OCI-LY3 (cell line): Measurements from ENCODE around the gene SULF2.

ENCODE experiments used
- H2AFZ ChIP-seq: fragments of 200-600, 300-600 bp; shearing (Covaris generic); 2 replicates; pipeline ENCODE4 v1.6.0; 2014; ENCODE audit warnings: antibody characterized with exemption, low read depth, low read length
- H3K27ac ChIP-seq: fragments of 200-600, 300-600 bp; sonication (generic); 2 replicates; pipeline ENCODE4 v1.5.1; 2014; ENCODE audit warnings: mild to moderate bottlenecking, low read length, moderate library complexity, mixed read lengths
- H3K27me3 ChIP-seq: fragments of 200-600, 300-600 bp; sonication (generic); 2 replicates; pipeline ENCODE4 v1.6.1; 2014; ENCODE audit warnings: low read depth, low read length, mixed read lengths
- H3K36me3 ChIP-seq: fragments of 200-600, 300-600 bp; sonication (generic); replicated peaks from 2 replicates; pipeline ENCODE3; 2014; ENCODE audit warnings: low read depth, low read length, mixed read lengths
- H3K4me1 ChIP-seq: fragments of 300-600, 200-600 bp; sonication (generic); 2 replicates; pipeline ENCODE4 v1.6.1; 2014; ENCODE audit warnings: low read length, mixed read lengths
- H3K4me2 ChIP-seq: fragments of 200-600, 300-600 bp; sonication (generic); 2 replicates; pipeline ENCODE4 v1.6.1; 2014; ENCODE audit warnings: low read length, mixed read lengths
- H3K4me3 ChIP-seq: fragments of 300-600, 200-600 bp; sonication (generic); 2 replicates; pipeline ENCODE4 v1.5.1; 2014; ENCODE audit warnings: antibody characterized with exemption, mild to moderate bottlenecking, low read length, moderate library complexity
- H3K79me2 ChIP-seq: fragments of 300-600, 200-600 bp; shearing (Covaris generic); 2 replicates; pipeline ENCODE4 v1.6.1; 2014; ENCODE audit warnings: mild to moderate bottlenecking, low read length, mixed read lengths
- H3K9ac ChIP-seq: fragments of 300-600, 200-600 bp; shearing (Covaris generic); 2 replicates; pipeline ENCODE4 v1.6.0; 2014; ENCODE audit warnings: mild to moderate bottlenecking, low read length, moderate library complexity
- H3K9me3 ChIP-seq: fragments of 200-600, 300-600 bp; shearing (Covaris generic); 2 replicates; pipeline ENCODE4 v1.6.1; 2014; ENCODE audit warnings: low read length, mixed read lengths; ENCODE audit not compliant: insufficient read depth
- H4K20me1 ChIP-seq: fragments of 200-600, 300-600 bp; sonication (generic); 2 replicates; pipeline ENCODE4 v1.6.1; 2016; ENCODE audit warnings: low read length, mixed read lengths; ENCODE audit not compliant: insufficient read depth
- CTCF ChIP-seq: fragments of 200-600, 300-600 bp; sonication (generic); IDR thresholded peaks from 2 replicates; pipeline ENCODE4 v1.5.1; 2014; ENCODE audit warnings: antibody characterized with exemption, low read length, low read depth
- EZH2phosphoT487 ChIP-seq: fragments of 200-600 bp; shearing (Covaris generic); IDR thresholded peaks from 2 replicates; pipeline ENCODE4 v1.6.1; 2018; ENCODE audit warnings: antibody characterized with exemption, mixed run types, low read depth

SULF2 gene

GRCh38 chr20:47727909-47728361, 57.3 kb downstream of the SULF2 start:
- Histone ChIP-seq H3K36me3 (no peaks in the 10 kb centered on the region), H2AFZ (peak overlapping the region; percentile 67), H3K79me2 (no peaks in the 10 kb centered on the region), H3K4me3 (peak overlapping the region; percentile 73), H3K9me3 (no peaks in the 10 kb centered on the region), H4K20me1 (no peaks in the 10 kb centered on the region), H3K27me3 (peaks cover 7% of the 10 kb centered on the region), H3K4me2 (peak overlapping the region; percentile 89), H3K9ac (peak overlapping the region; percentile 40), H3K27ac (peak overlapping the region; percentile 67), H3K4me1 (peaks cover 32% of the 10 kb centered on the region)
- TF ChIP-seq EZH2phosphoT487 (no peak), CTCF (no peak)

- Histone ChIP-seq H2AFZ (peak overlapping the region; percentile 67), H3K27ac (peak overlapping the region; percentile 67), H3K36me3 (no peaks in the 10 kb centered on the region), H3K9me3 (no peaks in the 10 kb centered on the region), H3K4me2 (peak overlapping the region; percentile 89), H3K4me1 (peaks cover 32% of the 10 kb centered on the region), H3K9ac (peak overlapping the region; percentile 40), H3K27me3 (peaks cover 7% of the 10 kb centered on the region), H4K20me1 (no peaks in the 10 kb centered on the region), H3K4me3 (peak overlapping the region; percentile 73), H3K79me2 (no peaks in the 10 kb centered on the region)
- TF ChIP-seq CTCF (peak; percentile 21), EZH2phosphoT487 (no peak)
Measured at GRCh38 chr20:47727170-47727880, 58.0 kb downstream of the SULF2 start.

GRCh38 chr20:47726632-47727031, 58.6 kb downstream of the SULF2 start:
- Histone ChIP-seq H3K9ac (no peak overlapping the region), H3K4me2 (peak overlapping the region; percentile 89), H3K9me3 (no peaks in the 10 kb centered on the region), H4K20me1 (no peaks in the 10 kb centered on the region), H3K27ac (no peak overlapping the region), H2AFZ (peak overlapping the region; percentile 67; the same call in 1 of the 2 replicates), H3K79me2 (no peaks in the 10 kb centered on the region), H3K27me3 (peaks cover 7% of the 10 kb centered on the region), H3K4me1 (peaks cover 32% of the 10 kb centered on the region), H3K4me3 (peak overlapping the region; percentile 73), H3K36me3 (no peaks in the 10 kb centered on the region)
- TF ChIP-seq CTCF = no peak
- no peak for TF ChIP-seq EZH2phosphoT487

GRCh38 chr20:47725248-47725973, 59.9 kb downstream of the SULF2 start:
- Histone ChIP-seq H3K4me3 (peak overlapping the region; percentile 51), H3K27me3 (peaks cover 3% of the 10 kb centered on the region), H3K27ac (no peak overlapping the region), H3K36me3 (no peaks in the 10 kb centered on the region), H3K4me2 (peak overlapping the region; percentile 51), H3K4me1 (peaks cover 32% of the 10 kb centered on the region), H4K20me1 (no peaks in the 10 kb centered on the region), H3K79me2 (no peaks in the 10 kb centered on the region), H2AFZ (peak overlapping the region; percentile 69; the same call in 1 of the 2 replicates), H3K9me3 (no peaks in the 10 kb centered on the region), H3K9ac (no peak overlapping the region)
- TF ChIP-seq CTCF (peak; percentile 99), EZH2phosphoT487 (no peak)
